BJ (cell line): ENCODE data around the gene SUV39H2. TPM values are rescaled to one million over a fixed set of nuclear protein-coding genes. Genes with fewer than 3 reads are reported as not detected.
"Not testable (repeated sequence)": the region's sequence is repeated elsewhere in the genome, so short reads cannot be mapped to it uniquely, and the experiment has no call there.

Experiments used
- CTCF ChIA-PET: fragments of 350-600 bp; formaldehyde crosslinking; extraction: SDS; loops from one replicate; lab custom pipeline; 2021; ENCODE audit warnings: antibody characterized with exemption, inconsistent platforms; lab: Yijun Ruan, JAX
- POLR2A ChIA-PET: fragments of 300-600 bp; sonication (Branson Sonifier 250); formaldehyde crosslinking; extraction: SDS; loops from one replicate; lab custom pipeline; 2021; ENCODE audit warnings: antibody characterized with exemption; lab: Charles Lee
- DNase-seq: peaks from one replicate; pipeline ENCODE4 v3.0.0-alpha.2; 2011; ENCODE audit warnings: low read depth
- H3K27me3 ChIP-seq: 2 replicates; pipeline ENCODE4 v1.6.0; 2011; ENCODE audit warnings: low read length; ENCODE audit not compliant: control insufficient read depth, insufficient read depth
- H3K36me3 ChIP-seq: 2 replicates; pipeline ENCODE4 v1.5.1; 2011; ENCODE audit warnings: low read length; ENCODE audit not compliant: control insufficient read depth, insufficient read depth
- H3K4me3 ChIP-seq: 2 replicates; pipeline ENCODE4 v1.5.1; 2011; ENCODE audit warnings: low read depth, mild to moderate bottlenecking, control low read depth, low read length
- CTCF ChIP-seq: IDR thresholded peaks from 2 replicates; pipeline ENCODE4 v1.5.1; 2011; ENCODE audit warnings: low read depth, mild to moderate bottlenecking, control low read depth, inconsistent platforms, low read length, moderate library complexity; ENCODE audit not compliant: insufficient read depth
- polyA plus RNA-seq: library from polyadenylated mRNA; depleted of rRNA; stranded (reverse); fragments of >200 nt; gene quantifications from 2 replicates; pipeline ENCODE4 v1.2.3, GENCODE V29; 2011

Gene SUV39H2
- polyA plus RNA-seq, 1 experiment: 2.2 TPM

GRCh38 chr10:14859043-14859442 lies 19.6 kb upstream of the SUV39H2 start:
- Histone ChIP-seq H3K27me3 (no peaks in the 10 kb centered on the region), H3K4me3 (no peak overlapping the region), H3K36me3 (peaks cover 3% of the 10 kb centered on the region; the same call in 1 of the 2 replicates)
- POLR2A ChIA-PET: no interaction called here
- no peak for TF ChIP-seq CTCF
- no peak for DNase-seq
- CTCF ChIA-PET: no interaction called here

DNA sequence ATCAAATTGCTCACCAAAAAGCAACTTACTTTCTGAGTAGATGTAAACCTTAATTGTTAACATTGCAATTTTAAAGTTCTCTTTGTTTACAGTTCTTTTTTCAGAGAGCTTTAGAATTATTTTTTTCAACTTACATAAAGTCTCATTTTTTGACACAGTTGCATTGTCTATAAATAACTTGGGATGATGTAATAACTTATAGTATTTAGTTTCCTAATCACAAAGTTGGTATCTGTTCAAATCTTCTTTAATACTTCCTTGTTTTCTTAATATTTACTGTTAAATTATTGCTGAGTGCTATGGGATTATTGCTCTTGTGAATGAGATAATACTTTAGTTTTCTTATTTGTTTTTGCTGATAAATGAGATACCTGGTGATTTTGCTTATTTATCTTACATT lies 18.9 kb upstream of the SUV39H2 start:
- Histone ChIP-seq H3K4me3 (no peak overlapping the region), H3K27me3 (no peaks in the 10 kb centered on the region), H3K36me3 (peaks cover 3% of the 10 kb centered on the region; the same call in 1 of the 2 replicates)
- TF ChIP-seq CTCF: no peak
- DNase-seq: no peak
- ChIA-PET POLR2A (no interaction called here), CTCF (no interaction called here)

- no peak for DNase-seq
- ChIA-PET POLR2A (no interaction called here), CTCF (no interaction called here)
- Histone ChIP-seq H3K4me3 (no peak overlapping the region), H3K27me3 (no peaks in the 10 kb centered on the region), H3K36me3 (peaks cover 3% of the 10 kb centered on the region; the same call in 1 of the 2 replicates)
- TF ChIP-seq CTCF: no peak
Observed at GRCh38 chr10:14860791-14861190, 17.9 kb upstream of the SUV39H2 start.

- CTCF ChIA-PET, POLR2A ChIA-PET, H3K4me3 ChIP-seq, H3K27me3 ChIP-seq, H3K36me3 ChIP-seq, DNase-seq: not testable (repeated sequence)
Observed at GRCh38 chr10:14864466-14864865, 14.2 kb upstream of the SUV39H2 start.

- CTCF ChIA-PET, POLR2A ChIA-PET, H3K27me3 ChIP-seq, DNase-seq, H3K4me3 ChIP-seq, H3K36me3 ChIP-seq: not testable (repeated sequence)
Observed at GRCh38 chr10:14864871-14865270, 13.8 kb upstream of the SUV39H2 start.

GRCh38 chr10:14873090-14873760 lies 5.4 kb upstream of the SUV39H2 start:
- ChIA-PET CTCF (interaction anchor here (0.8 kb wide), 1 partner anchor 80 kb away, joined by 4 read pairs; no protein-coding TSS in a partner anchor), POLR2A (no interaction called here)
- DNase-seq: no peak
- no peaks in the 10 kb centered on the region for H3K27me3 ChIP-seq
- H3K4me3 ChIP-seq: no peak overlapping the region
- TF ChIP-seq CTCF: no peak
- H3K36me3 ChIP-seq: no peaks in the 10 kb centered on the region; the same call in 1 of the 2 replicates
